ENCODE results near the gene ZDHHC15. TPM values are rescaled to one million over a fixed set of nuclear protein-coding genes. Genes with fewer than 3 reads are reported as not detected.

Gene ZDHHC15
- total and polyA plus RNA-seq, 2 of the 8 experiments (the other 6 are each of a cell fraction or from before 2014, with no cell fraction given), result 1.7 to 3.5 TPM

DNA sequence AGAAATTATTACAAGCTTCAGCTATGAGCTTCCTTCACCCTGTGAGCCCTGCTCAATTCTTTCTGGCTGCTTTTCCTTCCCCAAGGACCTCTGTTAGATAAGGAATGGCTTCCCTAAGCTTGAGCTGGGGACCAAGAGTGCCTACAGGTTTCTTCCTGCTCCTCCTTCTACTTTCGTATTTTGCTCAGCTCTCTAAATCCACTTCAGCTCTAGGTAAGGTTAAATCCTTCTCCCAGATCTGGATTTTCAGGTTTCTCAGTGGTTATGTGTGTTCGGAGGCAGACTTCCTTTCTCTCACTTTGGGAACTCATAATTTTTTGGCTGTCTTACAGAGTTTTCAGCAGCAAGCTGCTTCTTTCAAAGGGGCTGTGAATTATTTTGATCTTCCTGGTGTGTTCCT lies 21.9 kb upstream of the ZDHHC15 start:
- H3K23me2 ChIP-seq (ENCODE audit: low read depth, low read length), result no peaks in the 10 kb centered on the region
- no peak overlapping the region for H2BK15ac ChIP-seq (ENCODE audit: low read length)
- no peak overlapping the region for H3K4me2 ChIP-seq (ENCODE audit: insufficient read depth in 1 of 2, low read depth in 2 of 2, low read length in 2 of 2)
- H2BK20ac ChIP-seq (ENCODE audit: low read length), result no peak overlapping the region
- H3K27ac ChIP-seq (ENCODE audit: low read depth, low read length), result no peak overlapping the region
- no peak overlapping the region for H4K91ac ChIP-seq (replicated peaks; ENCODE audit: insufficient read length, low read length)
- 0 out of 7 replicates have a peak, but pooled peaks cover 0 to 2% (median 0%) of the 10 kb centered on the region in 4 experiments for H3K4me1 ChIP-seq (replicated peaks in 1 of 4; ENCODE audit: control insufficient read depth in 3 of 4, insufficient read depth in 4 of 4, low read length in 3 of 4)
- H3K56ac ChIP-seq (replicated peaks; ENCODE audit: insufficient read length, low read depth, low read length), result no peak overlapping the region
- H3K4me3 ChIP-seq (ENCODE audit: extremely low read depth in 1 of 4, insufficient read depth in 2 of 4, low read depth in 3 of 4, low read length in 4 of 4), result no peak overlapping the region
- no peaks in the 10 kb centered on the region for H3K79me2 ChIP-seq (ENCODE audit: control insufficient read depth in 1 of 2, insufficient read depth in 2 of 2, low read length in 2 of 2)
- no peak overlapping the region for H2AFZ ChIP-seq (ENCODE audit: low read length)
- H3K18ac ChIP-seq (ENCODE audit: extremely low read depth, low read length), result no peak overlapping the region
- no peaks in the 10 kb centered on the region for H4K20me1 ChIP-seq (replicated peaks in 1 of 2; ENCODE audit: control insufficient read depth in 1 of 2, insufficient read depth in 2 of 2, low read length in 2 of 2)
- FAIRE-seq (no peak), DNase-seq (ENCODE audit: low read depth in 1 of 2, low spot score in 2 of 2) (no peak)
- 100% methylated on average over 2 of the region's 2 CpGs; no CpG with 5 or more reads in 1 of the 2 experiments for WGBS, 2 experiments (ENCODE audit: extremely low coverage in 1 of 2, insufficient coverage in 1 of 2, insufficient read length in 1 of 2, insufficient replicate concordance in 2 of 2, low coverage in 1 of 2, low lambda C conversion rate in 2 of 2, missing lambda C conversion rate in 1 of 2)
- H2BK120ac ChIP-seq (replicated peaks; ENCODE audit: low read depth, low read length), result no peak overlapping the region
- no peaks in the 10 kb centered on the region for H3K27me3 ChIP-seq (replicated peaks in 1 of 4; ENCODE audit: control insufficient read depth in 3 of 4, extremely low read depth in 1 of 4, insufficient read depth in 3 of 4, low read length in 3 of 4)
- H2BK5ac ChIP-seq (ENCODE audit: low read depth, low read length), result no peak overlapping the region
- no peak overlapping the region for H4K8ac ChIP-seq (ENCODE audit: extremely low read depth, insufficient read depth, low read length)
- H3K23ac ChIP-seq (ENCODE audit: insufficient read length), result no peak overlapping the region
- no peak overlapping the region for H4K5ac ChIP-seq (ENCODE audit: insufficient read length, low read depth, low read length)
- ChIA-PET POLR2A (ENCODE audit: partially characterized antibody) (no interaction called here), CTCF (ENCODE audit: partially characterized antibody) (interaction anchor here (1.1 kb wide), 1 partner anchor 1194 kb away, joined by 3 read pairs; no protein-coding TSS in a partner anchor)
- no peaks in the 10 kb centered on the region for H3K9me3 ChIP-seq (ENCODE audit: insufficient read depth in 2 of 2, low read depth in 1 of 2, low read length in 1 of 2)
- no peak overlapping the region for H3K4ac ChIP-seq (replicated peaks; ENCODE audit: insufficient read length, low read depth, low read length)
- no peaks in the 10 kb centered on the region for H3K79me1 ChIP-seq (ENCODE audit: low read depth, low read length)
- H3K36me3 ChIP-seq (ENCODE audit: control insufficient read depth in 2 of 4, insufficient read depth in 4 of 4, low read length in 3 of 4), result no peaks in the 10 kb centered on the region
- no peak overlapping the region for H3K9ac ChIP-seq (replicated peaks in 1 of 4; ENCODE audit: extremely low read depth in 1 of 4, low read depth in 3 of 4, low read length in 3 of 4)
- no peak overlapping the region for H2AK5ac ChIP-seq (ENCODE audit: low read depth, low read length)
- H2BK12ac ChIP-seq (ENCODE audit: low read depth, low read length), result no peak overlapping the region
- no peak overlapping the region for H3K14ac ChIP-seq (ENCODE audit: insufficient read length)
- TF ChIP-seq SP2 (IDR thresholded peaks at IDR 0.05; ENCODE audit: low read length) (no peak), BACH1 (IDR thresholded peaks at IDR 0.05; ENCODE audit: low read length) (no peak), TCF12 (IDR thresholded peaks at IDR 0.05; ENCODE audit: low read depth, low read length) (no peak), KDM1A (IDR thresholded peaks at IDR 0.05; ENCODE audit: borderline replicate concordance, low read length) (no peak)

Data from H1 (cell line).